Lung microvascular endothelial cell (primary cell): ENCODE data around the gene ACTN2. TPM values are rescaled to one million over a fixed set of nuclear protein-coding genes. Genes with fewer than 3 reads are reported as not detected.

Source experiments
- total RNA-seq: library from RNA; depleted of rRNA; stranded (reverse); fragments of >200 nt; gene quantifications from 2 replicates; pipeline ENCODE4 v1.2.1, GENCODE V29; 2014

ACTN2 gene
- total RNA-seq, 1 donor from 2014 or later: under 0.01 TPM

Other genes starting within 250 kb of the ACTN2 start
- 91.5 and 124 TPM in 2 replicates for gene LGALS8, start 162.5 kb upstream of the ACTN2 start, total RNA-seq
- 15.9 and 19.8 TPM in 2 replicates for gene HEATR1, start 82.0 kb upstream of the ACTN2 start, total RNA-seq
- gene MTR, start 108.8 kb downstream of the ACTN2 start, total RNA-seq: 23.3 and 32.3 TPM in 2 replicates